GM12874 (cell line): Measurements from ENCODE around the gene MDFI.

Experiments used
- CTCF ChIP-seq: IDR thresholded peaks from 2 replicates; pipeline ENCODE4 v1.5.1; 2011; ENCODE audit warnings: low read depth, mild to moderate bottlenecking, control low read depth, low read length, moderate library complexity; ENCODE audit not compliant: insufficient read depth

MDFI gene

DNA sequence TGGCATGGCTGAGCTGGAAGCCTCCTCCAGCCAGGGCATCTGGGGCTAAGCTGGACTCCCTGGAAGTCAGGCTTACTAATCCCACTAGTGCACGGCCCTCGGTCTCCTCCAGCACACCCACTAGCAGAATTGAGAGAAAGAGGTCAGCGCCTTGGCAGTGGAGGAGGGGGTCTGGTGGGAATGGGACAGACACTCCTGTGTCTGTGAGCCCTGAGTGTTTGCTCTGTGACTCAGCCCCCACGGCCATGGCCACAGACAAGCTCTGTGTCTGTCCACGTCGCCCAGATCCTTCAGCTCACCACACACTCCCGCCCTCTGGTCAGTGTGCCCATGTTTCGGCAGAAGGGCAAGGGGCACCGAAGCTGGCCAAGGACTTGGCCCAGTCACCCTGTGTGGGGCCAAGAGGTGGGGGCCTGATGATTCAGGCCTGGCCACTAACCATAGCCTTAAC is 8.8 kb downstream of the MDFI start:
- no peak for TF ChIP-seq CTCF

DNA sequence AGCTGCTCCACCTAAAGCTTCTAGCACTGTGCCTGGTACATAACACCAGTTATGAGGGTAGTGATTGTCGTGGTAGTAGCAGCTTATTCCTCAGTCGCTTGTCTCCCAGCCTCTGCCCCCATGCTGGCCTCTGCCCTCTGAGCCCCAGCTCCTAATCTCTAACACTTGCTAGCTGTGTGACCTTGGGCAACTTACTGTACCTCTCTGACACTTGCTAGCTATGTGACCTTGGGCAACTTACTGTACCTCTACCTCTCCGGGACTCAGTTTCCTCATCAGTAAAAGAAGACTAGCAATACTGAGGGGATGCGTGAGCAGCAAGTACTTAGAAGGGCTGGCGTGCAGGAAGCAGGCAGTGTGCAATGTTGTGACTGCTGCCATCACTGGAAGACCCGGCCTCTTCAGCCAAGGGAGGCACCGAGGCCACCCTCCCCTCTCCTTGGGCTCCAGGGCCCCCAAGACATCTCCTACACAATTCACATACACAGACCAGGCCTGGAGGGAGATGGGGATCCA is 9.9 kb downstream of the MDFI start:
- TF ChIP-seq CTCF, result no peak

GRCh38 chr6:41648921-41649320 is 10.7 kb downstream of the MDFI start:
- TF ChIP-seq CTCF, result no peak

- no peak for TF ChIP-seq CTCF
Measured at GRCh38 chr6:41649596-41649995, 11.3 kb downstream of the MDFI start.

GRCh38 chr6:41650120-41650519 is 11.9 kb downstream of the MDFI start:
- TF ChIP-seq CTCF, result no peak

- TF ChIP-seq CTCF, result no peak
Measured at GRCh38 chr6:41651246-41651961, 13.1 kb downstream of the MDFI start.

- no peak for TF ChIP-seq CTCF
Measured at GRCh38 chr6:41651962-41652657, 13.8 kb downstream of the MDFI start.
